Measurements from ENCODE around the gene SHISA7.
A peak's percentile ranks its signal among the peaks of the same experiment; 100 is the strongest.
"Not testable (repeated sequence)": the region's sequence is repeated elsewhere in the genome, so short reads cannot be mapped to it uniquely, and the experiment has no call there.

SHISA7 gene

DNA sequence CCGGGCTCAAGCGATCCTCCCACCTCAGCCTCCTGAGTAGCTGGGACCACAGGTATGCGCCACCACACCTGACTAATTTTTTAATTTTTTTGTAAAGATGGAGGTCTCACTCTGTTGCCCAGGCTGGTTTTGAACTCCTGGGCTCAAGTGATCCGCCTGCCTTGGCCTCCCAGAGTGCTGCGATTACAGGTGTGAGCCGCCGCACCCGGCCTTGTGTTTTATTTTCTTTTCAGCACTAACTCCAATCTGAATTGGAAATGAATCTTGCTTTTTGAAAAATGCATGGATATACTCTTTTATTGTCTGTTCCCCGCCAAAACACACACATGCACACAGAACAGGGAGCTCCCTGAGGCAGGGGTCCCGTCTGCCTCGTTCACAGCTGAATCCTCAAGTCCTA, 19.6 kb upstream of the SHISA7 start:
- DNase-seq, result no peak

- DNase-seq, result no peak
Observed at GRCh38 chr19:55461974-55462626, 19.0 kb upstream of the SHISA7 start.

- peak; percentile 100 for DNase-seq
Observed at GRCh38 chr19:55461259-55461973, 18.3 kb upstream of the SHISA7 start, which contains the start of gene ISOC2. Gene ISOC2 (minus strand): TSS chr19:55461642. CDS start chr19:55456486, 5,156 bp downstream.

- peak; percentile 43 for DNase-seq
Observed at GRCh38 chr19:55460670-55461258, 17.7 kb upstream of the SHISA7 start.

DNA sequence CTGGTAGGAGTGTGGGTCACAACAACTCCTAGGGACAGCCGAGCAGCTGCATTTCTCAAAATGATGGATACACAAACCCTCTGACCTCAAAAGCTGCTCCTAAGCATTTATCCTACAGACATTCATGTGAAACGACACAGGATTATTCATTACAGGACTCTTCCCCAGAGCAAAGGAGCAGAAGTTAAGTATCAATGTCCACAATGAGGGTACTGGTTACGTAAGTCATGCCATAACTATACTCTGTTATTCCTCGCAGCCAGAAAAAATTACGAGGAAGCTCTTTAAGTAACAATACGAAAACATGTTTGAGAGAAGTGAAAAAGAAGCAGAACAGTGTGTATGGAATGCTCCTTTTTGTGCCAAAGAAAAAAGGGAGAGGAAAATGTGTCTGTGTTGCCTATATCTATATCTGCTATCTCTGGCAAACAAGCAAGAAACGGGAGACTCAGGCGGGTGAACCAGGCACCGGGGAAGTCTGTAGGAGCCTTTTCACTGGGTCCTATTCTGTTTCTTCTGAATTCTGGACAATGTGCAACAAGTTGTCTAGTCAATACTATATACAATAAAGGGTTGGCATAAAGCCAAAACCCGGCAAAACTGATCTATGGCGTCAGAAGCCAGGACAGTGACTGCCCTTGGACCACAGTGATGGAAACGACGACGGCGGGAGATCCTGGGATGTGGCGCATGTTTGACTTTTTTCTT, 17.0 kb upstream of the SHISA7 start:
- no peak for DNase-seq

DNA sequence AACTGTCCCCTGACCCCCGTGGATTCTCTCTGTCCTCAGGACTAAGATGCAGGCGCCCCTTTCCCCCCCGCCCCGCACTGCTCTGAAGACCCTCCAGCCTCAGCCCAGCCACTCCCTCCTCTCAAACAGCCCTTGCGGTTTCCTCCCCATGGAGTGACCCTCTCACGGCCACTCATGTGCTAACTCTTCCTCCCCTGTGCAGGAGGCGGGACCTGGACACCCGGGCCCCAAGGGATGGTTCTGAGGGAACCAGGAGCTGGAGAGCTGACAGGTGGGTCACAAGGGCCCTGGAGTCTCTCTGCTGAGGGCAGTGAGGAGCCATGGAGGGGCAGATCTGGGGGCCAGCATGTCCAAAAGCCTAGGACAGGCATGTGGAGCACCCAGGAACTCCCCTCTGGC, 16.4 kb upstream of the SHISA7 start:
- DNase-seq, result no peak

DNA sequence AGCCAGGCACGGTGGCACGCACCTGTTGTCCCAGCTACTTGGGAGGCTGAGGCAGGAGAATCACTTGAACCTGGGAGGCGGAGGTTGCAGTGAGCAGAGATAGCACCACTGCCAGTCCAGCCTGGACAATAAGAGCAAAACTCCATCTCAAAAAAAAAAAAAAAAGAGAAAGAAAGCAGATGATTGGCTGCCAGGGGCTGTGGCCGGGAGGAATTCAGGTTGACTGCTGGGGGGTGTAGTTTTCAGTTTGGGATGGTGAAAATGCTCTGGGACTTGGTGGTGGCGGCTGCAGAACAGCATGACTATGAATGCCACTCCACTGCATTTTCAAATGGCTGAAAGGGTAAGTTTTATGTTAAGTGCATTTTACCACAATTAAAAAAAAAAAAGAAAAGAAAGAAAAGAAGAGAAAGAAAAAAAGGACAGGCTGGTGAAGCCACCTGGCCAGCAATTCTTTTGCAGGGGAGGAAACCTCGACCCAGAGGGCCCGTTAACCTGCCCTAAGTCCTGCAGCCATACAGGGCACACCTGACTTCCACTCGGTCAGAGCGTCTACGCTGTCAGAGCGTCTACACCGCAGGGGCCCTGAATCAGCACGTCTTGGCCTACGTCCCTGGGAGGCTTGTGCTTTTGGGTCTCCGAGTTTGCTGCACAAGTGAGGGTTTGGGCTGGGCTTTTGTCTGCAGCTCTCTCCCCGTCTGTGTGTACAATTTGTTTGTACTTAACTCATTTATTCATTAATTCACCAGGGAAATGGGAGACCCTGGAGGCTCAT, 14.8 kb upstream of the SHISA7 start:
- no peak for DNase-seq

GRCh38 chr19:55456347-55456746, 13.2 kb upstream of the SHISA7 start:
- no peak for DNase-seq

DNA sequence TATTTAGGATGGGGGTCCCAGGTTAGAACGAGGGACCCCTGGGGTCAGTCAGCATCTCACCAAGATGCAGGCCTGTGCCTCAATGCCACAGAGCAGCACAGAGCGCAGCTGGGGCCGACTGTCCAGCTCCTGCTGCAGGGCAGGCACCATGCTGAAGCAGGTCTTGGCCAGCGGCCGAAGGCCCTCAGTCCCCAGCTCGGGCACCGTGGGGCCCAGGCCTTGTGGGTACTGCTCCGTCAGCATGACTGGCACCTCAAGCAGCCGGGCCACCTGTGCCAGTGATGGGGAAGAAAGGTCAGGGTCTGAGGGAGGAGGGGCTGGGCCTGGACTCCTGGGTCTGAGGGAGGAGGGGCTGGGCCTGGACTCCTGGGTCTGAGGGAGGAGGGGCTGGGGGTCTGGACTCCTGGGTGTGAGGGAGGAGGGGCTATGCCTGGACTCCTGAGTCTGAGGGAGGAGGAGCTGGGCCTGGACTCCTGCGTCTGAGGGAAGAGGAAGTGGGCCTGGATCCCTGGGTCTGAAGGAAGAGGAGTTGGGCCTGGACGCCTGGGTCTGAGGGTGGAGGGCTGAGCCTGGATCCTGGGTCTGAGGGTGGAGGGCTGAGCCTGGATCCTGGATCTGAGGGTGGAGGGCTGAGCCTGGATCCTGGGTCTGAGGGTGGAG, 12.6 kb upstream of the SHISA7 start:
- DNase-seq, result no peak

DNA sequence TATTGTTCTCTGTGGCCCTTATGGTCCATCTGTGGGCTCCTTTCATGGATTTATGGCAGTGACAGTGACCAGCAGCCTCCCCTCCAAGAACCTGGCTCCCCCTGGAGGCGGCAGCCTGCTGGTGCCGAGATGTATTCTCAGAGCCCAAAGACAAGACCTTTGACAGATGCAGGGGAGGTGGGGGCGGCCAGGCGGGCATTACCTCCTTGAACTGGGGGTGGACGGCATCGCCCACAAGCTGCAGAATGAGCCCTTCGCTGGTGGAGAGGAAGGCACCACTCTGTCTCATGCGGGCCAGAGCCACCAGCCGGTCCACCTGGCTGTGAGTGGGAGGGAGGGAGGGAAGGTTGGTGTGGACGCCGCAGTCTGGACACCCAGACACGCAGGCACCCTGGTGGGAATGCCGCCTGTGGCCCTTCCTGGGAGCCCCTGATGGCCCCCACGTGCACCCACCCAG, 11.7 kb upstream of the SHISA7 start:
- DNase-seq, result peak; percentile 53

GRCh38 chr19:55453511-55454260, 10.6 kb upstream of the SHISA7 start:
- DNase-seq, result no peak

- peak; percentile 43 for DNase-seq
Observed at GRCh38 chr19:55452749-55453346, 9.7 kb upstream of the SHISA7 start.

DNA sequence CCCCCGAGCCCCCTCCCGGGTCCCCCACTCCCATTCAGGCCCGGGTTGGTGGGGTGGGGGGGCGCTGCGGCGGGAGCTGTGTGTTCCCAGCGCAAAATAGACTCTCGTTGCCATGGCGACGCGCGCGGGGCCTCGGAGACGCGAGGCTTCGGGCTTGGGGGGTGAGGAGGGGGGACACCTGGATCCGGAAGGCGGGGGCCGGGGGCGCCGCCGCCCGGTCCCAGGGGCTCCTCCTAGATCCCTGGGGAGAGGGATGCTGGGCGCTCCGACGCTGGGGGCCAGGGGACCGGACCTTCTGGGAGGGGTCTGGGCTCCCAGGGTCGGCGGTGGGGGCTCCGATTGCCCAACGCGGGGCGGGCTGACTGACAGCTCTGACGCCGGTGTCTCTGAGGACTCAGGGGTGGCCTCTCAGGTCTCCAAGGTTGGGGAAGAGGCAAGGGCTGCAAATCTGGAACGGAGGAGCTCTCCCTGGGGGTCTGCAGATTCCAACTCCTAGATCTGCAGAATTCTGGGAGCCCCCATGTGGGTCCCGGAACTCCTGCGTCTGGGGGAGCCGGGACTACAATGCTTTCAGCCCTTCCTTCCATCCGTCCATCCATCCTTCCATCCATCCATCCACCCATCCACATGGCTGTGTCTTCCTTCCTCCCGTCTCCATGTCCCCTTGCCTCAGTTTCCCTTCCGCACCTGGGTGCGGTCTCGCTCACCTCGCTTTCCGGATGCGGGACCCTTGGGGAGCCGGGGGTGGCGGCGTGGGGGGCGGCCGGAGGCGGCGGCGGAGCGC, 9.1 kb upstream of the SHISA7 start:
- DNase-seq, result no peak

DNA sequence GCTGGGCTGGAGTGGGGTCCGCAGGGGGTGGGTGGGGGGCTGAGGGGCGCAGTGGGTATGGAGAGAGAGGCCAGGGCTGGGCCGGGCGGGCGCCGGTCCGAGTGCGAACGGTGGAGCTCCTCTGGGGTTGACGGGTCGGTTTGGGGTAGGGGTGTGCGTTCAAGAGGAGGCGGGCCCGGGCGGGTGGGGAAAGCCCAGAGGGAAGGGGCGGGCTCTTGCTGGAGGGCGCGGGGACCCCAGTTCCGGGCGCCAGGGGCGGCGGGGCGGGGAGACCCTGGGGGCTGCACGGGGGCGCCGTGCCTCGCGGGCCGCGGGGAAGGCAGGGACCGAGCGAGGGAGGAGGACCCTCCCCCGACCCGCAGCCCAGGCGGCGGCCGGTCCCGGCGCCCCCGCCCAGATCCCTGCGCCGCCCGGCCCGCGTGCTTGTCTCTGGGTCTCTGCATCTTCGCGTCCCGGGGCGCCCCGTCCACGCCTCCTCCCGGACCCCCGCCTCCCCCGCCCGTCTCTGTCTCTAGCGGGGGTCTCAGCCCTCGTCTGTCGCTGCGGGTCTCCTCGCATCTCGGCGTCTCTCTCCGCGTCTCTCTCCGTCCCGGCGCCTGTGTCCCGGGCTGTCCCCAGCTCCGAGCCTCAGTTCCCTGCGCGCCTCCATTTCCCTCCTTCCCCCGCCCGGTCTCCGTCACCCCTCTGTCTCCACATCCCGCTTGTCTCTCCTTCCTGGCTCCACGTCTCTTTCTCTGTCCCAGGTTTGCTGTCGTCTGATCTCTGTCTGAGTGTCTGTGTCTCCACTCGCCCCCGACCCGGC, 8.3 kb upstream of the SHISA7 start:
- DNase-seq, result no peak

DNA sequence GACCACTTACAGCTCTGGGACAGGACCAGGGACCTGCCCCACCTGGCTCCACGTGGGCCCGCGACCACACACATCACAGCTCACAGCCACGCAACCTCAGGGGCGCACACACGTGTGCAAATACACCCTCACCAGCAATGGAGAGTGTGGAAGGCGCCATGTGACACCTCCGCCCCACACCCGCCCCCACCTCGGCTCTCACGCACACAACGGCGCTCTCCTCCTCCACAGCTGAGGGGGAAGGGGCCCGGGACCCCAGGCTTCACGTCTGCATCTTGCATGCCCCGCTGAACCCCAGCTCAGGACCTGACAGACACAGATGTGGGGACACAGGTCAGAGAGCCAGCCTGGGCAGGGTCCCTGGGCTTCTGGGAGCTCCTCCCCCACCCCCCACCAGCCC, 6.4 kb upstream of the SHISA7 start:
- no peak for DNase-seq

- DNase-seq, result not testable (repeated sequence)
Observed at GRCh38 chr19:55448175-55448490, 5.0 kb upstream of the SHISA7 start.

DNA sequence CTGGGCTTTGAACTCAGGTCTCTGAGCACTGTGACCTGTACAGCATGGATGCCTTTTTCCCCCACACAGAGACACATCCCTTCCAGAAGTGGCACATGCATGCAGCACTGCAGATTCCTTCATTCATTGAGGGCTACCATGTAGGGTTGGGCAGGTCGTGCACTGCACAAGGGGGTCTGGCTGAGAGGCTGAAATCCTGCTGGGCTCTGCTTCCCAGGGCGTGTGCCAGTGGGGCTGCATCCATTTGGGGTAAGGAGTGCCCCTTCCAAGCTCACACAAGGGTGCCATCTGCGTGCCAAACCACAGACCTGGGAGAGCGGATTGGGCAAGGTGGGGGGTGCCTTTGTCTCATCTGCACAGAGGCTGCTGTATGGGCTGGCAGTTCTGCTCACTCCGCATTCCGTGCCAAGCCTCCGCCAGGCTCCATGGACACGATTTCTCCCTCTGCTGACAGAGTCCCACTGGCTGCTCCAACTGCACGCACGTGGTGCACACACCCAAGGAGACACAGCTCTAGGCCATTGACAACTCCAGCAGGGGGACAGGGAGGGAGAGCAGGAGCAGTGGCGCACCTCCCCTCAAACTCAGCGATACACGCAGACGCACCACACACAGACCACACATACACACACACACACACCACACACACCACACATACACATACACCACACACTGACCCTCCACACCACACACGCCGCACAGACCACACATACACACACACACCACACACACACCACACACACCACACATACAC, 4.5 kb upstream of the SHISA7 start:
- DNase-seq, result no peak

DNA sequence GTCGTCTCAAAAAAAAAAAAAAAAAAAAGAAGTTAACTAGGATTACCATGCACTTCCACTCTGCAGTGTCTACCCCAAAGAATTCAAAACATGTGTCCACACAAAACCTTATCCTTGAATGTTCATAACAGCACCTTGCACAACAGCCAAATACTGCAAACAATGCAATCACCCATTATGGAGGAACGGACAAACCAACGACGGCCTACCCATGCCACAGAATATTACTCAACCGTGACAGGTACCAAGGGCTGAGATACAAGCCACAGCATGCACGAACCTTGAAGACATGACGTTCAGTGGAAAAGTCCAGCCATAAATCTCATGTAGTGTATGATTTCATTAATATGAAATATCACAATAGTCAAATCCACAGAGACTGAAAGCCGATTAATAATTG, 3.0 kb upstream of the SHISA7 start:
- DNase-seq, result no peak

DNA sequence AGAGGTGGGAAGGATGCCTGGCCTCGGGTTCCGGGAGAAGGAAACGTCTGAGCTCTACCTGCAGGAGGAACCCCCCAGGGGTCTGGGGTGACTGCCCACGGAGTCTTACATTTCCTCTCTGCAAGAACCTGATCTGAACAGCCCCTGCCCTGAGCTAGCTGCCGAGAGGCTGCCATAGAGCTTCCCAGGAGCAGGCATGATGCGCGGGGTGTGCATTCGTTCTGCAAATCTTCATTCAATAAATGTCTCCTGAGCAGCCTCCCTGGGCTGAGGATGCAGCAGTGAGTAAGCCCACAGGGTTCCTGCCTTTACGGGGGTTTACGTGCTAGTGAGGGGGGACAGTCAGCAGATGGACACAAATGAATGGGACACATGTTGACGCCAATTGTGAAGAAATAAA, 1.5 kb upstream of the SHISA7 start:
- no peak for DNase-seq
